HL-60 (cell line): ENCODE data around the gene MLC1.

Experiments
- CTCF ChIP-seq: IDR thresholded peaks from one replicate; pipeline ENCODE4 v1.5.1; 2011; ENCODE audit warnings: low read length, control low read depth, inconsistent platforms; ENCODE audit not compliant: insufficient read depth
- POLR2AphosphoS5 ChIP-seq: IDR thresholded peaks from 2 replicates; pipeline ENCODE4 v1.6.1; 2012; ENCODE audit warnings: low read depth

- no peak for TF ChIP-seq CTCF
- no peak for TF ChIP-seq POLR2AphosphoS5
These were observed 608 bp downstream of the MLC1 start for GRCh38 chr22:50084614-50085021.
